Left kidney (tissue), 1 donor: ENCODE results near the gene OR2AT4. TPM values are rescaled to one million over a fixed set of nuclear protein-coding genes. Genes with fewer than 3 reads are reported as not detected.

Experiments
- polyA plus RNA-seq: library from polyadenylated mRNA; unstranded; fragments of 120-200 nt; gene quantifications from one replicate; pipeline ENCODE4 v1.2.1, GENCODE V29; 2013; ENCODE audit not compliant: insufficient read length

Gene OR2AT4
- polyA plus RNA-seq, 1 donor = 0.07 TPM

Other genes starting within 250 kb of the OR2AT4 start
- gene XRRA1, start 147.8 kb downstream of the OR2AT4 start, polyA plus RNA-seq = 16.2 TPM
- gene SPCS2, start 147.6 kb downstream of the OR2AT4 start, polyA plus RNA-seq = 192 TPM
- gene NEU3, start 107.9 kb downstream of the OR2AT4 start, polyA plus RNA-seq = 15.6 TPM
- gene SLCO2B1, start 54.2 kb upstream of the OR2AT4 start, polyA plus RNA-seq = 8.2 TPM
- 0.17 TPM for gene TPBGL, start 143.9 kb upstream of the OR2AT4 start, polyA plus RNA-seq